Neural cell (in vitro differentiated cells): ENCODE measurements around the gene CCDC71.

Experiments used
- CTCF ChIP-seq: fragments of 450-650 bp; IDR thresholded peaks from 2 replicates; pipeline ENCODE4 v1.5.1; 2014; ENCODE audit warnings: antibody characterized with exemption, mild to moderate bottlenecking, moderate library complexity; ENCODE audit not compliant: poor library complexity, severe bottlenecking
- TAF1 ChIP-seq: IDR thresholded peaks from 2 replicates; pipeline ENCODE4 v1.6.1; 2012; ENCODE audit warnings: low read depth

- TF ChIP-seq CTCF: no peak
- TF ChIP-seq TAF1: no peak
Observed at GRCh38 chr3:49164983-49165720, 979 bp downstream of the CCDC71 start.
